ENCODE results near the gene RNF14.
"Not testable (repeated sequence)": the region's sequence is repeated elsewhere in the genome, so short reads cannot be mapped to it uniquely, and the experiment has no call there.

RNF14 gene

GRCh38 chr5:141968914-141969608, at the start of gene RNF14:
RNF14 (plus strand) TSS chr5:141969105; CDS start chr5:141973589, 4,484 bp downstream.
- peak; percentile 94 for DNase-seq

DNA sequence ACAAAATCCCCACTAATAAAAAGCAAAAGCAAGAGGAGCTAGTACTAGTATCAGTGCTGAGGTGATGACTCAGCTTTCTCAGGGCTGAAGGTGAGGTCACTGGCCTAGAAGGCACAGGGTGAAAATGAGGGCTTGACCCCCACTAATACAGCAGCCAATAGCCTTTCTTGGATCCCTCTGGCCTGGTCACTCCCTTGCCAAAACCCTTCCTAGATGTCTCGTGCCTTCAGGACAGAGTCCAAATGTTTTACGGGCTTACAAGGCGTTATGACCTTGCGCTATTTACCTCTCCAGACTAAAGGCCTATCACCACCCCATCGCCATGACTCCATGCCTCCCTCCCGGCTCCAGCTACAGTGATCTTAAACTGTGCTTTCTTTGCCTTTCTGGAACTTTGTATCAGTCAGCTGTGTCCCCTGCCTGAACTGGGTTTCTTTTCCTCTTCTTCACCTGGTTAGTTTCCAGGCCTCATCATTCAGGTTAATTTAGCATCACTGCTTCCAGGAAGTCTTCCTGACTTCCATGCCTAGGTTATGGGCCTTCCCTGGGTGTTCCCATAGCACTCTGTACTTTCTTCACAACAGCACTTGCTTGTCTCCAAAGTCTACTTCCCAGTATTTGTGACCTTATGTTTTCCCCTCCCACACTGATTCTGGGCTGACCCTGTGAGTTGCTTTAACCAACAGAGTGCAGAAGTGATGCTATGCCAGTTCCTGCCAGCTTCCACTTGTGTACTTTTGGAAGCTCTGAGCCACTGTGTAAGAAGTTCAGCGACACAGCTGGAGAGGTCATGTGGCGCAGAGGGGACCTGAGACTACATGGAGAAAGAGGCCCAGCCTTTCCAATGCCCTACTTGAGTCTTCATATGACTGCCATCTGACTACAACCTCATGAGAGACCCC, 49.4 kb upstream of the RNF14 start:
- no peak for DNase-seq

GRCh38 chr5:141920771-141921170, 48.1 kb upstream of the RNF14 start:
- DNase-seq: no peak

DNA sequence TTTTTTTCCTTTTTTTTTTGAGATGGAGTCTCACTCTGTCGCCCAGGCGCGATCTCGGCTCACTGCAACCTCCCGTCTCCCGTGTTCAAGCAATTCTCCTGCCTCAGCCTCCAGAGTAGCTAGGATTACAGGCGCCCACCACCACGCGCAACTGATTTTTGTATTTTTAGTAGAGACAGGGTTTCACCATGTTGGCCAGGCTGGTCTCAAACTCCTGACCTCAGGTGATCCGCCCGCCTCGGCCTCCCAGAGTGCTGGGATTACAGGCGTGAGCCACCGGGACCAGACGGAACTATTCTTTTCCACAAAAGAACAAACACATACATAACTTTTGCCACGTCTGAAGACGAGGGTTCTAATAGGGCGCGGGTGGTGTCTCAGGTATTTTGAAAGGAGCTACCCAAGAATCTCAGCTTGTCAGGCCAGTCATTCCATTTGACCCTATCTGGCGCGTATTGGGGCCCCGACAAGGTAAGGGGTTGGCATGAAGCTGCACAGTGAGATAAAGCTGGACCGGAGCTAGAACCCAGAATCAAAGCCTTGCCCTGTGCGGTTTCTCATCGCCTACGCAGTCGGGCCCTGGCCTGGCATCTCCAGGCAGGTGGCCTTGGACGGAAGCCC, 46.0 kb upstream of the RNF14 start:
- not testable (repeated sequence) for DNase-seq

- peak; percentile 90 for DNase-seq
These were observed 45.2 kb upstream of the RNF14 start, which contains the start of gene DELE1 for GRCh38 chr5:141923448-141924313. DELE1 (plus strand) TSS chr5:141923871; CDS start chr5:141923942, 71 bp downstream.

- no peak for DNase-seq
These were observed 42.5 kb upstream of the RNF14 start for GRCh38 chr5:141926434-141926833.

GRCh38 chr5:141928051-141928450, 40.9 kb upstream of the RNF14 start:
- no peak for DNase-seq

DNA sequence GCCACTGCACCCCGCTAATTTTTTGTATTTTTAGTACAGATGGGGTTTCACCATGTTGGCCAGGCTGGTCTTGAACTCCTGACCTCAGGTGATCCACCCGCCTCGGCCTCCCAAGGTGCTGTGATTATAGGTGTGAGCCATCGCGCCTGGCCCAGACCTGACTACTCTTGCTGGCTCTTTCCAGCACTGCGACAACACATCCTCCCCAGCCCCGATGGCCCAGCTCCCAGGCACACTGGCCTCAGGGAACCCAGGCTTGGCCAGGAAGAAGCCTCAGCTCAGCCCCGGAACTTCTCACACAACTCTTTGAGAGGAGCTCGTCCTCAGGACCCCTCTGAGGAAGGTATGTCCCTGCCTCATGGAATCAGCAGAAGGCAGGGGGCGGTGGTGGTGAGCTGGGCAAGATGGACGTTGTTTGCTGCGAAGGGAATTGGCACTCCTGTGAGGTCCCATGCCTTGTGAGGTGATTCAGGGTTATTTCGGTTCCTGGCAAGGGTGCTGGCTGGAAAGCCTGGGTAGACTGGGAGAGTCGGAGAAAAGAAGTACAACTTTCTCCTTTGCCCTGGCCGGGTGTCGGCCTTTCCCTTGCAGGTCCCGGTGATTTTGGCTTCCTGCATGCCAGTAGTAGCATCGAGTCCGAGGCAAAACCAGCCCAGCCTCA, 39.4 kb upstream of the RNF14 start:
- no peak for DNase-seq

DNA sequence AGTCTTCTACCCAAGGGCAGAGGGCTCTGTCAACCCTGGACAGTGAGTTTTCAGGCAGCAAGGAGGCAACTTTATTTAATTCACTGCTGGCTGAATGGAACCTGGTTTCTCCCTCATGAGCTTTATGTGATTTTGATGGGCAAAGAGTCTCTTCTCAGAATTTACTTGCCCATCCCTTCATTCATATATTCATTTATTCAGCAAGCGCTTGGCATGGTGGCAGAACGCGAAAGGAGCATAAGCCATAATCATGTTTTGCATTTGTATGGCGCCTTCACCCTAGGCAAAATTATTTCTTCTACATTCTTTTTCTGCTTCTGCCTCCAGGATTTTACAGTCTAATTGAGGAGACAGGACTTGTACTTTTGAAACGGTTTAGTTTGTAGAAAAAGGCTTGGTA, 37.2 kb upstream of the RNF14 start:
- no peak for DNase-seq

GRCh38 chr5:141933151-141933550, 35.8 kb upstream of the RNF14 start:
- DNase-seq: no peak

- DNase-seq: no peak
These were observed 34.6 kb upstream of the RNF14 start for GRCh38 chr5:141934099-141934844.

- no peak for DNase-seq
These were observed 33.4 kb upstream of the RNF14 start for GRCh38 chr5:141935538-141935937.

DNA sequence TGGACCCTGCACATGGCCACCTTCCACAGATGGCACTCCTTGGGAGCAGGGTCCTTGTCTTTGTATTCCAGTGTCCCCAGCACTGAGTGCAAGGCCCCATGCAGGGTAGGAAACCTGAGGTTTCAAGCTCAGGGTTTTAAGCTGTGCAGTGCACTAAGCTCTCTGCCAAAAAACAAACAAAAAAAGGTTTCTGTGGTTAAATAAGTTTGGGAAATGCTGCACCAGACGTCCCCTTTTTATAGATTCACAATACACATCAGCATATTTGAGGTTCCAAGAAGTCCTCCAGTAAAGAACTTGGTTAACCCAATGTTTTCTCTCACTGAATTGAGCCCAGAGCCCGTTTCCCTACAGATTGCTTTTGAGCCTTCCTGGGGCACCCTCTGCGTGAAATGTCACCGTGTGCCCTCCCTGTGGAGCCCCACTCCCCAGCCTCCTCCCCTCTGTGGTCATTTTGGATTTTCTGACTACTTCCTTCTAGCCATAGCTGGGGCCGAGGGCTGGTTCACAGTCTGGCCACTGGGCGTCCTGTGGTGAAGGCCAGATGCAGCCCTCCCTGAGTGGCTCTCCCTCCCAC, 28.1 kb upstream of the RNF14 start:
- no peak for DNase-seq

GRCh38 chr5:141941307-141941706, 27.6 kb upstream of the RNF14 start:
- DNase-seq: no peak

DNA sequence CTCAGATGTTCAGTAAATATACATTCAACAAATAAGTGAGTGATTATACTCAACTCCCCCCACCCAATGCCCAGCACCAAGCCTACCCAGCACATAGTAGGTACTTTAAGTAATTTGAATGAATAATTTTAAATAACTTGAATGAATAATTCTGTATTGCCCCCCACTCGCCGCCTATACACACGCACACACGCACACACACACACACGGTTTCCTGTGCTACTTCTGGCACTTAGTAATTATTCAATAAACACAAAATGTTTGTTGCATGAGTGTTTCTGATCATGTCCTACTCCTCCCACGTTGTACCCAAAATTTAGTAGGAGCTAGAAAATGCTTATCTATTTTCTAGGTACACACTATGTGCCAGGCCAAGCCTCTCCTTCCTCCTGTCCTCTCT, 27.1 kb upstream of the RNF14 start:
- DNase-seq: no peak

- DNase-seq: no peak
These were observed 26.6 kb upstream of the RNF14 start for GRCh38 chr5:141942185-141942857.

DNA sequence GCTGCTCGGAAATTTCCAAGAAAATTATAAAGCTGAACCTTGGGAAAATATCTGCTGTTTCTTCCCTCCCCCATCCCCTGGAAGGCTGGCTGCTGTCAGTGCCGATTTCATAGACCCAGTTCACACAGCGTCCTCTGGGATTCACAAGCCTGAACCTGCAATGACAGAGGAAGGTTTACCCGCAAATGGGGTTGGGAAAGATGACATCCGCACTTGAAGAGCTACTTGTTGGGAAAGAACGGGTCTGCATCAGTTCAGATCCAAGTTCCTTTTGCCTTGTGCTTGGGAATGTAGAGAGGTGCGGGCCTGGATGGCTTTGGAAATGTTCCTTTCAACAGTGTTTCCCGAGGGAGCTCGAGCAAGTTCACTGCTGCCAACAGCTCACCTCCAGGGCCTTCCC, 24.8 kb upstream of the RNF14 start:
- no peak for DNase-seq

GRCh38 chr5:141945511-141946051, 23.3 kb upstream of the RNF14 start:
- DNase-seq: peak in 1 of 2 donors; percentile 31

DNA sequence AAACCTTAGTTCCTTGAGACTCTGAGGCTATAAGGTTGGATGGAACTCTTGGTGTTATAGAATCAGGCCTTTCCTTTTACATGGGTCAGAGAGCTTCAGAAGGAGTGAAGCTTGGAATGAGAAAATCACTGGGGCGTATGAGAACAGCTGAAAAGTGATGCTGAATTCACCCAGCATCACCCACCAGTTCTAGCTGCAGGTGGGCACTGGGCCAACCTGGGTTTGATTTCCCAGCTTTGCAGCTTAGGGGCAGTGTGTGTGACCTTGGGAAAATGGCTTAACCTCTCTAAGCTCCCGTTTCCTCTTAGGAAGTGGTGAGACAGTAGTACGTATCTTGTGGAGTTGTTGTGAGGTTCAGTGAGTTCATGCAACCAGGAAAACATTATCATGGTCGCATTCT, 21.6 kb upstream of the RNF14 start:
- DNase-seq: no peak

GRCh38 chr5:141948812-141949211, 20.1 kb upstream of the RNF14 start:
- DNase-seq: no peak

All from CD4-positive, alpha-beta T cell treated with Interleukin-1 beta for 1 hour (primary cell).